LNCAP (cell line): ENCODE measurements around the gene PTGDS.

Source experiments
- CTCF ChIP-seq: fragments of 450-650 bp; IDR thresholded peaks from 2 replicates; pipeline ENCODE4 v1.5.1; 2017; ENCODE audit warnings: mild to moderate bottlenecking

Gene PTGDS

GRCh38 chr9:137023583-137023991, 46.3 kb downstream of the PTGDS start:
- TF ChIP-seq CTCF: no peak

DNA sequence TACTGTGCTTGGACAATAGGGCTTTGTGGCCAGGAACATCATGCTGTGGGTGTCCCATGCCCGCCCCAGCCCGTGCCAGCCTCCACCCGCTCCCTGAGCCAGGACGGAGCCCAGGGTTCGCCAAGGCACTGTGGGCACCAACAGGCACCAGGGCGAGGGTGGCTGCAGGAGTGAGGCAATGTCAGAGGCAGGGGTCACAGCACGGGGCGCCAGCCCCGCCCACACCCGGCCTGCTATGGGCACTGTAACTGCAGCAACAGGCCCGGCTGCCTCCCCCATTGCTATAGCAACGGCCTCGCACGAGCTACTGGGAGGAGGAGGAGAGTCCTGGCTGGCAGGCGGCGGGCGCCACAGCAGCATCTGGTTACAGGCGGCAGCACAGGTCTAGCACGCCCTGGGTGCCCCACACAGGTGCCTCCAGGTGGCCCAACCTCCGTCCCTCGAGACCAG, 48.2 kb downstream of the PTGDS start:
- TF ChIP-seq CTCF: 0 out of 2 replicates have a peak, but pooled peaks have one; percentile 16

DNA sequence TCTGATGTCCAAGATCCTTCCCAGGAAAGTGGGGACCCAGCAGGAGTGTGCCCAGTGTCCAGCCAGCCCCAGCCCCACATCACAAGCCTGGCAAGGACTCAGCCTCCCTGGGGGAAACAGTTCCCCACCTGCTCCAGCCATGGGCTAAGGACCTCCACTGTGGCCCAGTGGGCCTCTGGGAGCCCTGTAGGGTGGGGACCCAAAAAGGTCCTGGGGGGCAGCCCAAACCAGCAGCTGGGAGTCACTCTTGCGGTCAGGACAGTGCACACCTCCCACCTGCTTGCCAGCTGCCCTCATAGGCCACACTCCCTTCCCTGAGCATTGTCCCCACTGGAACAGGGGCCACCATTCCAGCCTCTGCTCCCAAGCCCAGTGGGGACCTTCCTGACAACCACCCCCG, 49.1 kb downstream of the PTGDS start:
- no peak for TF ChIP-seq CTCF

- no peak for TF ChIP-seq CTCF
Observed at GRCh38 chr9:137026828-137027227, 49.5 kb downstream of the PTGDS start.

GRCh38 chr9:137027369-137028262, 50.3 kb downstream of the PTGDS start, which contains the start of gene ABCA2:
ABCA2 (minus strand) TSS chr9:137028237; CDS start chr9:137028140, 97 bp downstream.
- no peak for TF ChIP-seq CTCF

GRCh38 chr9:137028263-137029057, 51.2 kb downstream of the PTGDS start:
- peak; percentile 33 for TF ChIP-seq CTCF

GRCh38 chr9:137029058-137029936, 52.0 kb downstream of the PTGDS start:
- TF ChIP-seq CTCF: peak; percentile 98
